ENCODE measurements around the gene SYDE1. TPM values are rescaled to one million over a fixed set of nuclear protein-coding genes. Genes with fewer than 3 reads are reported as not detected.

SYDE1 gene
- total and polyA plus RNA-seq, 2 experiments from 2014 or later: 4.1 to 21.4 TPM

DNA sequence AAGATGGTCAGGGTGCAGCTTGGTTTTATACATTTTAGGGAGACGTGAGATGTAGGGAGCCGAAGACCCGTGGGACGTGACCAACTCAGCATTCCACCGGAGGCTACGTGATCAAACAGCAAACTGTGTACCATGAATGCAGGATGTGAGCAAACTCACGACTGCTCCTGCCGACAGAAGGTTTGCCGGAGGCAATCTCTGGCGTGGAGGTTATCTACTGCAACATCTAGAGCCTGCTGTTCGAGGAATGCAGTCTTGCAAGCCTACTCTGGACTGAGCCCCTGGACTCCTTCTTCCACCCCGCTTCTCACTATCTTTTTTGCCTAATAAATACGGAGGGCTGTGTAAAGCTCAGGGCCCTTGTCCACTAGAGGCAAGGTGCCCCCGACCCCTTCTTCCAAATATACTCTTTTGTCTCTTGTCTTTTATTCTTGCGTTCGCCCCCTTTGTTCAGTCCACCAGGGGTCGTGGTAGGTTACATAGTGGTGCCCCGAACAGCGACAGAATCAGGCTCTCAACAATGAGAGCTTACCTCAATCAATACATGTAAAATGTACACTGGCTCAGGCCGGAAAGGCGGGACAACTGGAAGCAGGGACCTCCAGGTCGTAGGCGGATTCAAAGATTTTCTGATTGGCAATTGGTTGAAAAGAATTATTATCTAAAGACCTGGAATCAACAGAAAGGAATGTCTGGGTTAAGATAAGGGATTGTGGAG is 34.1 kb upstream of the SYDE1 start:
- peaks cover 35% of the 10 kb centered on the region for H3K9me3 Mint-ChIP-seq
- Histone ChIP-seq H3K36me3 (ENCODE audit: insufficient read depth) (no peaks in the 10 kb centered on the region), H3K79me2 (replicated peaks; ENCODE audit: insufficient read depth) (no peaks in the 10 kb centered on the region), H3K9me2 (ENCODE audit: insufficient read depth) (no peaks in the 10 kb centered on the region), H4K20me1 (replicated peaks; ENCODE audit: insufficient read depth) (no peaks in the 10 kb centered on the region; the same call in 1 of the 2 replicates), H3K4me3 (no peak overlapping the region), H3K4me1 (ENCODE audit: insufficient read depth) (no peaks in the 10 kb centered on the region), H2AFZ (no peak overlapping the region), H3K27me3 (ENCODE audit: insufficient read depth) (no peaks in the 10 kb centered on the region), H3F3A (replicated peaks; ENCODE audit: low read depth) (no peaks in the 10 kb centered on the region), H3K27ac (ENCODE audit: low read depth) (no peak overlapping the region), H3K4me2 (no peak overlapping the region)
- TF ChIP-seq, protein P1, sequence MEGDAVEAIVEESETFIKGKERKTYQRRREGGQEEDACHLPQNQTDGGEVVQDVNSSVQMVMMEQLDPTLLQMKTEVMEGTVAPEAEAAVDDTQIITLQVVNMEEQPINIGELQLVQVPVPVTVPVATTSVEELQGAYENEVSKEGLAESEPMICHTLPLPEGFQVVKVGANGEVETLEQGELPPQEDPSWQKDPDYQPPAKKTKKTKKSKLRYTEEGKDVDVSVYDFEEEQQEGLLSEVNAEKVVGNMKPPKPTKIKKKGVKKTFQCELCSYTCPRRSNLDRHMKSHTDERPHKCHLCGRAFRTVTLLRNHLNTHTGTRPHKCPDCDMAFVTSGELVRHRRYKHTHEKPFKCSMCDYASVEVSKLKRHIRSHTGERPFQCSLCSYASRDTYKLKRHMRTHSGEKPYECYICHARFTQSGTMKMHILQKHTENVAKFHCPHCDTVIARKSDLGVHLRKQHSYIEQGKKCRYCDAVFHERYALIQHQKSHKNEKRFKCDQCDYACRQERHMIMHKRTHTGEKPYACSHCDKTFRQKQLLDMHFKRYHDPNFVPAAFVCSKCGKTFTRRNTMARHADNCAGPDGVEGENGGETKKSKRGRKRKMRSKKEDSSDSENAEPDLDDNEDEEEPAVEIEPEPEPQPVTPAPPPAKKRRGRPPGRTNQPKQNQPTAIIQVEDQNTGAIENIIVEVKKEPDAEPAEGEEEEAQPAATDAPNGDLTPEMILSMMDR (conservative IDR thresholded peaks at IDR 0.05; ENCODE audit: low read depth in 2 of 2): peak; percentile 60 to 72
- TF ChIP-seq EZH2phosphoT487 (IDR thresholded peaks at IDR 0.05; ENCODE audit: unreplicated experiment): no peak
- ATAC-seq (peak; percentile 25; the same call in 1 of the 3 replicates), DNase-seq (ENCODE audit: low spot score) (peak; percentile 59)
- no peaks in the 10 kb centered on the region for H3K36me3 Mint-ChIP-seq (ENCODE audit: low read depth)
- no peaks in the 10 kb centered on the region for H3K4me1 Mint-ChIP-seq
- no peaks in the 10 kb centered on the region for H3K27me3 Mint-ChIP-seq (ENCODE audit: insufficient read depth, low read depth, poor library complexity)
- H3K27ac Mint-ChIP-seq: no peak overlapping the region
- no peak overlapping the region for H3K4me3 Mint-ChIP-seq

DNA sequence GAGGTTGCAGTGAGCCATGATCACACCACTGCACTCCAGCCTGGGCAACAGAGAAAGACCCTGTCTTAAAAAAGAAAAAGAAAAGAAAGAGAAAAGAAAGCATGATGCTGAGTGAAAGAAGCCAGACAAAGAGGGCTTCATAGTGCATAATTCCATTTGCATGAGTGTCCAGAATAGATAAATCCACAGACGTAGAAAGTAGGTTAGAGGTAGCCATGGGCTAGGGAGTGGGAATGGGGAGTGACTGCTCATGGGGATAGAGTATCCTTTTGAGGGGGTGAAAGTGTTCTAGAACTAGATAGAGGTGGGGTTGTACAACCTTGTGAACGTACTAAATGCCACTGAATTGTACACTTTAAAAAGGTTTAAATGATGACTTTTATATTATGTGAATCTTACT is 32.8 kb upstream of the SYDE1 start:
- Histone ChIP-seq H3K4me2 (no peak overlapping the region), H3F3A (replicated peaks; ENCODE audit: low read depth) (no peaks in the 10 kb centered on the region), H3K27ac (ENCODE audit: low read depth) (no peak overlapping the region), H3K27me3 (ENCODE audit: insufficient read depth) (no peaks in the 10 kb centered on the region), H3K79me2 (replicated peaks; ENCODE audit: insufficient read depth) (no peaks in the 10 kb centered on the region), H3K36me3 (ENCODE audit: insufficient read depth) (no peaks in the 10 kb centered on the region), H2AFZ (no peak overlapping the region), H4K20me1 (replicated peaks; ENCODE audit: insufficient read depth) (no peaks in the 10 kb centered on the region; the same call in 1 of the 2 replicates), H3K9me2 (ENCODE audit: insufficient read depth) (no peaks in the 10 kb centered on the region), H3K4me3 (no peak overlapping the region), H3K4me1 (ENCODE audit: insufficient read depth) (no peaks in the 10 kb centered on the region)
- Mint-ChIP-seq H3K36me3 (ENCODE audit: low read depth) (no peaks in the 10 kb centered on the region), H3K4me1 (no peaks in the 10 kb centered on the region), H3K27ac (no peak overlapping the region), H3K27me3 (ENCODE audit: insufficient read depth, low read depth, poor library complexity) (peaks cover 2% of the 10 kb centered on the region), H3K4me3 (no peak overlapping the region), H3K9me3 (peaks cover 32% of the 10 kb centered on the region)
- no peak for DNase-seq (ENCODE audit: low spot score)
- no peak for ATAC-seq
- TF ChIP-seq ZNF114 (CRISPR knock-in tag; IDR thresholded peaks at IDR 0.05) (no peak), CREB1 (CRISPR knock-in tag; IDR thresholded peaks at IDR 0.05; ENCODE audit: low read depth) (no peak), JUNB (IDR thresholded peaks at IDR 0.05; ENCODE audit: unreplicated experiment) (no peak), ZNF331 (CRISPR knock-in tag; IDR thresholded peaks at IDR 0.05; ENCODE audit: low read depth) (no peak)
- TF ChIP-seq, protein P2, sequence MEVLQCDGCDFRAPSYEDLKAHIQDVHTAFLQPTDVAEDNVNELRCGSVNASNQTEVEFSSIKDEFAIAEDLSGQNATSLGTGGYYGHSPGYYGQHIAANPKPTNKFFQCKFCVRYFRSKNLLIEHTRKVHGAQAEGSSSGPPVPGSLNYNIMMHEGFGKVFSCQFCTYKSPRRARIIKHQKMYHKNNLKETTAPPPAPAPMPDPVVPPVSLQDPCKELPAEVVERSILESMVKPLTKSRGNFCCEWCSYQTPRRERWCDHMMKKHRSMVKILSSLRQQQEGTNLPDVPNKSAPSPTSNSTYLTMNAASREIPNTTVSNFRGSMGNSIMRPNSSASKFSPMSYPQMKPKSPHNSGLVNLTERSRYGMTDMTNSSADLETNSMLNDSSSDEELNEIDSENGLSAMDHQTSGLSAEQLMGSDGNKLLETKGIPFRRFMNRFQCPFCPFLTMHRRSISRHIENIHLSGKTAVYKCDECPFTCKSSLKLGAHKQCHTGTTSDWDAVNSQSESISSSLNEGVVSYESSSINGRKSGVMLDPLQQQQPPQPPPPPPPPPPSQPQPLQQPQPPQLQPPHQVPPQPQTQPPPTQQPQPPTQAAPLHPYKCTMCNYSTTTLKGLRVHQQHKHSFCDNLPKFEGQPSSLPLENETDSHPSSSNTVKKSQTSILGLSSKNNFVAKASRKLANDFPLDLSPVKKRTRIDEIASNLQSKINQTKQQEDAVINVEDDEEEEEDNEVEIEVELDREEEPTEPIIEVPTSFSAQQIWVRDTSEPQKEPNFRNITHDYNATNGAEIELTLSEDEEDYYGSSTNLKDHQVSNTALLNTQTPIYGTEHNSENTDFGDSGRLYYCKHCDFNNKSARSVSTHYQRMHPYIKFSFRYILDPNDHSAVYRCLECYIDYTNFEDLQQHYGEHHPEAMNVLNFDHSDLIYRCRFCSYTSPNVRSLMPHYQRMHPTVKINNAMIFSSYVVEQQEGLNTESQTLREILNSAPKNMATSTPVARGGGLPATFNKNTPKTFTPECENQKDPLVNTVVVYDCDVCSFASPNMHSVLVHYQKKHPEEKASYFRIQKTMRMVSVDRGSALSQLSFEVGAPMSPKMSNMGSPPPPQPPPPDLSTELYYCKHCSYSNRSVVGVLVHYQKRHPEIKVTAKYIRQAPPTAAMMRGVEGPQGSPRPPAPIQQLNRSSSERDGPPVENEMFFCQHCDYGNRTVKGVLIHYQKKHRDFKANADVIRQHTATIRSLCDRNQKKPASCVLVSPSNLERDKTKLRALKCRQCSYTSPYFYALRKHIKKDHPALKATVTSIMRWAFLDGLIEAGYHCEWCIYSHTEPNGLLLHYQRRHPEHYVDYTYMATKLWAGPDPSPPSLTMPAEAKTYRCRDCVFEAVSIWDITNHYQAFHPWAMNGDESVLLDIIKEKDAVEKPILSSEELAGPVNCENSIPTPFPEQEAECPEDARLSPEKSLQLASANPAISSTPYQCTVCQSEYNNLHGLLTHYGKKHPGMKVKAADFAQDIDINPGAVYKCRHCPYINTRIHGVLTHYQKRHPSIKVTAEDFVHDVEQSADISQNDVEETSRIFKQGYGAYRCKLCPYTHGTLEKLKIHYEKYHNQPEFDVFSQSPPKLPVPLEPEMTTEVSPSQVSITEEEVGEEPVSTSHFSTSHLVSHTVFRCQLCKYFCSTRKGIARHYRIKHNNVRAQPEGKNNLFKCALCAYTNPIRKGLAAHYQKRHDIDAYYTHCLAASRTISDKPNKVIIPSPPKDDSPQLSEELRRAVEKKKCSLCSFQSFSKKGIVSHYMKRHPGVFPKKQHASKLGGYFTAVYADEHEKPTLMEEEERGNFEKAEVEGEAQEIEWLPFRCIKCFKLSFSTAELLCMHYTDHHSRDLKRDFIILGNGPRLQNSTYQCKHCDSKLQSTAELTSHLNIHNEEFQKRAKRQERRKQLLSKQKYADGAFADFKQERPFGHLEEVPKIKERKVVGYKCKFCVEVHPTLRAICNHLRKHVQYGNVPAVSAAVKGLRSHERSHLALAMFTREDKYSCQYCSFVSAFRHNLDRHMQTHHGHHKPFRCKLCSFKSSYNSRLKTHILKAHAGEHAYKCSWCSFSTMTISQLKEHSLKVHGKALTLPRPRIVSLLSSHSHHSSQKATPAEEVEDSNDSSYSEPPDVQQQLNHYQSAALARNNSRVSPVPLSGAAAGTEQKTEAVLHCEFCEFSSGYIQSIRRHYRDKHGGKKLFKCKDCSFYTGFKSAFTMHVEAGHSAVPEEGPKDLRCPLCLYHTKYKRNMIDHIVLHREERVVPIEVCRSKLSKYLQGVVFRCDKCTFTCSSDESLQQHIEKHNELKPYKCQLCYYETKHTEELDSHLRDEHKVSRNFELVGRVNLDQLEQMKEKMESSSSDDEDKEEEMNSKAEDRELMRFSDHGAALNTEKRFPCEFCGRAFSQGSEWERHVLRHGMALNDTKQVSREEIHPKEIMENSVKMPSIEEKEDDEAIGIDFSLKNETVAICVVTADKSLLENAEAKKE (CRISPR knock-in tag; IDR thresholded peaks at IDR 0.05): no peak
- TF ChIP-seq, protein P1 (conservative IDR thresholded peaks at IDR 0.05; ENCODE audit: low read depth in 2 of 2): no peak
